Neural cell (in vitro differentiated cells): Measurements from ENCODE around the gene CDK5RAP2. TPM values are rescaled to one million over a fixed set of nuclear protein-coding genes. Genes with fewer than 3 reads are reported as not detected.

Experiments
- H2AFZ ChIP-seq: fragments of 200-600, 300-800 bp; sonication (generic), shearing (Covaris generic); 2 replicates; pipeline ENCODE4 v1.6.0; 2014; ENCODE audit warnings: low read depth, mild to moderate bottlenecking, antibody characterized with exemption, low read length, moderate library complexity
- H3F3A ChIP-seq: fragments of 200-600 bp; shearing (Covaris generic); 2 replicates; pipeline ENCODE4 v1.6.1; 2016; ENCODE audit warnings: mild to moderate bottlenecking, moderate library complexity, mixed read lengths, antibody characterized with exemption, low read length; ENCODE audit not compliant: insufficient read depth, poor library complexity, severe bottlenecking
- H3K27ac ChIP-seq: fragments of 200-600, 300-800 bp; sonication (generic), shearing (Covaris generic); 2 replicates; pipeline ENCODE4 v1.5.1; 2014; ENCODE audit warnings: mild to moderate bottlenecking, low read length, moderate library complexity
- H3K27me3 ChIP-seq: fragments of 300-800, 200-600 bp; sonication (generic), shearing (Covaris generic); 2 replicates; pipeline ENCODE4 v1.6.0; 2014; ENCODE audit warnings: mild to moderate bottlenecking, low read depth, low read length, moderate library complexity; ENCODE audit not compliant: insufficient read depth
- H3K36me3 ChIP-seq: fragments of 300-800, 200-600 bp; sonication (generic), shearing (Covaris generic); 2 replicates; pipeline ENCODE4 v1.5.1; 2014; ENCODE audit warnings: mild to moderate bottlenecking, antibody characterized with exemption, low read length, moderate library complexity; ENCODE audit not compliant: insufficient read depth
- H3K4me2 ChIP-seq: fragments of 300-800, 200-600 bp; sonication (generic), shearing (Covaris generic); 2 replicates; pipeline ENCODE4 v1.6.0; 2014; ENCODE audit warnings: mild to moderate bottlenecking, low read length
- H3K4me3 ChIP-seq: fragments of 300-800, 200-600 bp; sonication (generic), shearing (Covaris generic); 2 replicates; pipeline ENCODE4 v1.5.1; 2014; ENCODE audit warnings: mild to moderate bottlenecking, low read length, moderate library complexity
- H3K79me2 ChIP-seq: fragments of 200-600 bp; shearing (Covaris generic); replicated peaks from 2 replicates; pipeline ENCODE4 v1.6.0; 2014; ENCODE audit warnings: mild to moderate bottlenecking, low read length, moderate library complexity; ENCODE audit not compliant: insufficient read depth
- H3K9ac ChIP-seq: fragments of 300-800, 200-600 bp; sonication (generic), shearing (Covaris generic); 2 replicates; pipeline ENCODE4 v1.6.1; 2016; ENCODE audit warnings: mild to moderate bottlenecking, low read length, mixed read lengths
- H3K9me2 ChIP-seq: fragments of 200-600 bp; shearing (Covaris generic); 2 replicates; pipeline ENCODE4 v1.6.1; 2016; ENCODE audit warnings: mild to moderate bottlenecking, low read length, mixed read lengths; ENCODE audit not compliant: insufficient read depth
- H3K9me3 ChIP-seq: fragments of 200-600, 300-800 bp; sonication (generic), shearing (Covaris generic); 2 replicates; pipeline ENCODE4 v1.6.1; 2016; ENCODE audit warnings: mild to moderate bottlenecking, mixed run types, low read length, moderate library complexity, mixed read lengths
- H4K20me1 ChIP-seq: fragments of 200-600 bp; shearing (Covaris generic); 2 replicates; pipeline ENCODE4 v1.6.1; 2016; ENCODE audit warnings: mild to moderate bottlenecking, mixed run types; ENCODE audit not compliant: insufficient read depth
- CTCF ChIP-seq: fragments of 450-650 bp; IDR thresholded peaks from 2 replicates; pipeline ENCODE4 v1.5.1; 2014; ENCODE audit warnings: antibody characterized with exemption, mild to moderate bottlenecking, moderate library complexity; ENCODE audit not compliant: poor library complexity, severe bottlenecking
- EP300 ChIP-seq: fragments of 450-650 bp; conservative IDR thresholded peaks from 2 replicates; pipeline ENCODE4 v1.6.1; 2014; ENCODE audit warnings: antibody characterized with exemption, mild to moderate bottlenecking, moderate library complexity; ENCODE audit not compliant: poor library complexity, severe bottlenecking
- EZH2 ChIP-seq: fragments of 200-600, 300-800 bp; shearing (Covaris generic), sonication (generic); IDR thresholded peaks from 2 replicates; pipeline ENCODE4 v1.6.1; 2014; ENCODE audit warnings: antibody characterized with exemption, low read length, borderline replicate concordance, mild to moderate bottlenecking; ENCODE audit not compliant: insufficient read depth, poor library complexity, severe bottlenecking
- MXI1 ChIP-seq: fragments of 450-650 bp; conservative IDR thresholded peaks from 2 replicates; pipeline ENCODE4 v1.6.1; 2014; ENCODE audit warnings: antibody characterized with exemption, mild to moderate bottlenecking; ENCODE audit not compliant: poor library complexity, severe bottlenecking
- POLR2AphosphoS5 ChIP-seq: IDR thresholded peaks from 2 replicates; pipeline ENCODE4 v1.6.1; 2012
- RAD21 ChIP-seq: fragments of 450-650 bp; conservative IDR thresholded peaks from 2 replicates; pipeline ENCODE4 v1.6.1; 2014; ENCODE audit warnings: antibody characterized with exemption, mild to moderate bottlenecking, moderate library complexity
- REST ChIP-seq: IDR thresholded peaks from 2 replicates; pipeline ENCODE4 v1.6.1; 2012; ENCODE audit warnings: borderline replicate concordance
- SMC3 ChIP-seq: fragments of 450-650 bp; conservative IDR thresholded peaks from 2 replicates; pipeline ENCODE4 v1.6.1; 2014; ENCODE audit warnings: antibody characterized with exemption, mild to moderate bottlenecking, moderate library complexity; ENCODE audit not compliant: poor library complexity
- TAF1 ChIP-seq: IDR thresholded peaks from 2 replicates; pipeline ENCODE4 v1.6.1; 2012; ENCODE audit warnings: low read depth
- polyA plus RNA-seq: library from polyadenylated mRNA; depleted of rRNA; stranded (reverse); fragments of >200 nt; gene quantifications from 2 replicates; pipeline ENCODE4 v1.2.3, GENCODE V29; 2014

The CDK5RAP2 gene
- polyA plus RNA-seq, 1 donor from 2014 or later: 43.3 TPM

- H3K79me2 ChIP-seq: no peaks in the 10 kb centered on the region
- H3K36me3 ChIP-seq: peaks cover 20% of the 10 kb centered on the region
- no peak overlapping the region for H3K27ac ChIP-seq
- H3K9me2 ChIP-seq: no peaks in the 10 kb centered on the region
- H3K27me3 ChIP-seq: no peaks in the 10 kb centered on the region
- H3K9me3 ChIP-seq: no peaks in the 10 kb centered on the region
- no peak overlapping the region for H3K4me3 ChIP-seq
- H3F3A ChIP-seq: no peaks in the 10 kb centered on the region
- no peaks in the 10 kb centered on the region for H4K20me1 ChIP-seq
- H2AFZ ChIP-seq: no peak overlapping the region
- H3K9ac ChIP-seq: no peak overlapping the region
- TF ChIP-seq EP300 (no peak), EZH2 (no peak), RAD21 (no peak), CTCF (no peak), POLR2AphosphoS5 (no peak), TAF1 (no peak), MXI1 (no peak), REST (no peak), SMC3 (no peak)
- no peak overlapping the region for H3K4me2 ChIP-seq
Observed at GRCh38 chr9:120603591-120603990, 23.6 kb upstream of the CDK5RAP2 start.

- no peak for TF ChIP-seq MXI1
- TF ChIP-seq EP300: no peak
- no peak for TF ChIP-seq EZH2
- no peak for TF ChIP-seq RAD21
- TF ChIP-seq SMC3: no peak
- no peak for TF ChIP-seq POLR2AphosphoS5
- no peak for TF ChIP-seq CTCF
- TF ChIP-seq REST: no peak
- no peak for TF ChIP-seq TAF1
- Histone ChIP-seq H3K36me3 (peaks cover 20% of the 10 kb centered on the region), H3K27me3 (no peaks in the 10 kb centered on the region), H3K9ac (no peak overlapping the region), H3K9me2 (no peaks in the 10 kb centered on the region), H2AFZ (no peak overlapping the region), H3F3A (no peaks in the 10 kb centered on the region), H3K9me3 (no peaks in the 10 kb centered on the region), H3K27ac (no peak overlapping the region), H3K79me2 (no peaks in the 10 kb centered on the region), H3K4me3 (no peak overlapping the region), H4K20me1 (no peaks in the 10 kb centered on the region), H3K4me2 (no peak overlapping the region)
Observed at GRCh38 chr9:120603010-120603409, 23.0 kb upstream of the CDK5RAP2 start.
